Measurements from ENCODE around the gene C22orf31. TPM values are rescaled to one million over a fixed set of nuclear protein-coding genes. Genes with fewer than 3 reads are reported as not detected.

The C22orf31 gene
- polyA plus RNA-seq (2011; rRNA removed) (not detected in 2 replicates), polyA minus RNA-seq (2011; rRNA and poly(A)+ RNA removed) (not detected in 2 replicates)

GRCh38 chr22:29061773-29062172 lies at the start of gene C22orf31:
C22orf31 (minus strand) TSS chr22:29061831; CDS start chr22:29061792, 39 bp downstream.
- CTCF ChIA-PET, result interaction anchor here (0.6 to 1.9 kb wide), 4 partner anchors 14 to 184 kb away, joined by 3 to 5 read pairs (median 4); no protein-coding TSS in a partner anchor
- DNase-seq (ENCODE audit: low read depth), result no peak
- POLR2A ChIA-PET, result no interaction called here
- Histone ChIP-seq H3K4me3 (ENCODE audit: low read depth, low read length) (no peak within 1 kb of the TSS), H3K27me3 (ENCODE audit: control insufficient read depth, insufficient read depth, low read length) (peaks cover 9% of the 10 kb centered on the region; the same call in 1 of the 2 replicates), H3K36me3 (ENCODE audit: control insufficient read depth, insufficient read depth, low read length) (no peaks in the 10 kb centered on the region)
- TF ChIP-seq, protein P1, sequence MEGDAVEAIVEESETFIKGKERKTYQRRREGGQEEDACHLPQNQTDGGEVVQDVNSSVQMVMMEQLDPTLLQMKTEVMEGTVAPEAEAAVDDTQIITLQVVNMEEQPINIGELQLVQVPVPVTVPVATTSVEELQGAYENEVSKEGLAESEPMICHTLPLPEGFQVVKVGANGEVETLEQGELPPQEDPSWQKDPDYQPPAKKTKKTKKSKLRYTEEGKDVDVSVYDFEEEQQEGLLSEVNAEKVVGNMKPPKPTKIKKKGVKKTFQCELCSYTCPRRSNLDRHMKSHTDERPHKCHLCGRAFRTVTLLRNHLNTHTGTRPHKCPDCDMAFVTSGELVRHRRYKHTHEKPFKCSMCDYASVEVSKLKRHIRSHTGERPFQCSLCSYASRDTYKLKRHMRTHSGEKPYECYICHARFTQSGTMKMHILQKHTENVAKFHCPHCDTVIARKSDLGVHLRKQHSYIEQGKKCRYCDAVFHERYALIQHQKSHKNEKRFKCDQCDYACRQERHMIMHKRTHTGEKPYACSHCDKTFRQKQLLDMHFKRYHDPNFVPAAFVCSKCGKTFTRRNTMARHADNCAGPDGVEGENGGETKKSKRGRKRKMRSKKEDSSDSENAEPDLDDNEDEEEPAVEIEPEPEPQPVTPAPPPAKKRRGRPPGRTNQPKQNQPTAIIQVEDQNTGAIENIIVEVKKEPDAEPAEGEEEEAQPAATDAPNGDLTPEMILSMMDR (IDR thresholded peaks at IDR 0.05; ENCODE audit: insufficient read depth, low read depth, low read length), result no peak

DNA sequence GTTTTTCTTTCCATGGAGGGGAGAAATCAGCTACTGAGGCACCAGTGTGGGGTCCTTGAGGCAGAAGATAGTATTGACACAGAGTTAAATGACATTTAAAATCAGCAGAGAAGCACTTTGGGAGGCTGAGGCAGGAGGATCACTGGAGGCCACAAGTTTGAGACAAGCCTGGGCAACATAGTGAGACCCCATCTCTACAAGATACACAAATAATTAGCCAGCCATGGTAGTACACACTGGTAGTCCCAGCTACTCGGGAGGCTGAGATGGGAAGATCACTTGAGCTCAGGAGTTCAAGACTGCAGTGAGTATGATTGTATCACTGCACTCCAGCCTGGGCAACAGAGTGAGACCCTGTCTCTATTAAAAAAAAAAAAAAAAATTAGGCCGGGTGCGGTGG lies 49.3 kb upstream of the C22orf31 start:
- no peak for DNase-seq (ENCODE audit: low read depth)
- H3K36me3 ChIP-seq (ENCODE audit: control insufficient read depth, insufficient read depth, low read length), result no peaks in the 10 kb centered on the region
- ChIA-PET CTCF (interaction anchor here (1.1 to 1.3 kb wide), 2 partner anchors 10 to 256 kb away, joined by 3 to 4 read pairs; no protein-coding TSS in a partner anchor), POLR2A (no interaction called here)
- peaks cover 2% of the 10 kb centered on the region; the same call in 1 of the 2 replicates for H3K27me3 ChIP-seq (ENCODE audit: control insufficient read depth, insufficient read depth, low read length)
- no peak overlapping the region for H3K4me3 ChIP-seq (ENCODE audit: low read depth, low read length)
- TF ChIP-seq, protein P1 (IDR thresholded peaks at IDR 0.05; ENCODE audit: insufficient read depth, low read depth, low read length), result no peak

- H3K4me3 ChIP-seq (ENCODE audit: low read depth, low read length), result no peak overlapping the region
- H3K27me3 ChIP-seq (ENCODE audit: control insufficient read depth, insufficient read depth, low read length), result no peaks in the 10 kb centered on the region
- ChIA-PET CTCF (interaction anchor here (1.2 to 1.3 kb wide), 2 partner anchors 8 to 44 kb away, joined by 4 read pairs; no protein-coding TSS in a partner anchor), POLR2A (no interaction called here)
- TF ChIP-seq, protein P1 (IDR thresholded peaks at IDR 0.05; ENCODE audit: insufficient read depth, low read depth, low read length), result no peak
- H3K36me3 ChIP-seq (ENCODE audit: control insufficient read depth, insufficient read depth, low read length), result no peaks in the 10 kb centered on the region
- DNase-seq (ENCODE audit: low read depth), result no peak
Observed at GRCh38 chr22:29109822-29110221, 48.2 kb upstream of the C22orf31 start.

DNA sequence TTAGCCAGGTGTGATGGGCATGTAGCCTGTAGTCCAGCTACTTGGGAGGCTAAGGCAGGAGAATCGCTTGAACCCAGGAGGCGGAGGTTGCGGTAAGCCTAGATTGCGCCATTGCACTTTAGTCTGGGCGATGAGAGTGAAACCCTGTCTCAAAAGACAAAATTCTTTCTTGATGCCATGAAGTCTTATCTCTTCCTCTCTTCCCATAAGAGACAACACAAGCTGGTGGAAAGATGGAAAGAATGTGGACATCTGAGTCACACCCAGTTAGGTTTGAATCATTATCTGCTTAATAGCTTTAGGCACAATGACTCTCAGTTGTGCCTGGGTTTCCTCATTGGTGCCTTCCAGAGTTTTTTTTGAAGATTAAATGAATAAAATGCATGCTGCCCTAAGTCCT lies 46.5 kb upstream of the C22orf31 start:
- DNase-seq (ENCODE audit: low read depth), result no peak
- Histone ChIP-seq H3K4me3 (ENCODE audit: low read depth, low read length) (no peak overlapping the region), H3K27me3 (ENCODE audit: control insufficient read depth, insufficient read depth, low read length) (no peaks in the 10 kb centered on the region), H3K36me3 (ENCODE audit: control insufficient read depth, insufficient read depth, low read length) (no peaks in the 10 kb centered on the region)
- ChIA-PET POLR2A (interaction anchor here (0.6 kb wide), 1 partner anchor 14 kb away, joined by 3 read pairs; no protein-coding TSS in a partner anchor), CTCF (interaction anchor here (1.2 kb wide), 1 partner anchor 11 kb away, joined by 3 read pairs; no protein-coding TSS in a partner anchor)
- TF ChIP-seq, protein P1 (IDR thresholded peaks at IDR 0.05; ENCODE audit: insufficient read depth, low read depth, low read length), result no peak

DNA sequence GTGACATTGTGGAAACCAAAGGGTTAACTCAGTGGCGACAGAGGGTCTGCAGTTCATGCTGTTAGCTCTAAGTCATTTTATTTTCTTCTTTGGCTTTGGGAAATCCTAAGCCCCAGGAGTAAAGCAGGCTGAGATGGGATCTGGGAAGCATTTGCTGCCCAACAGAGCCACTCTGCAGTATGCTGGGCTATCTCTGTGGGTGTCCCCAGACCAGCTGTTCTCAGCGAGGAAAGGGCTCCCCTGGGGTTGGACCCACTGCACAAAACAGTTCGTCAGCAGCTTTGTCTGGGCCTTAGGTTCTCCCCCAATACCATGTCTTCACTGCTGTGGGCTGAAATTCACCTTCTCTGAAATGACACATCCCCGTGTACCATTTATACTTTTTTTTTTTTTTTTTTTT lies 45.2 kb upstream of the C22orf31 start:
- Histone ChIP-seq H3K27me3 (ENCODE audit: control insufficient read depth, insufficient read depth, low read length) (no peaks in the 10 kb centered on the region), H3K36me3 (ENCODE audit: control insufficient read depth, insufficient read depth, low read length) (no peaks in the 10 kb centered on the region), H3K4me3 (ENCODE audit: low read depth, low read length) (no peak overlapping the region)
- POLR2A ChIA-PET, result no interaction called here
- TF ChIP-seq, protein P1 (IDR thresholded peaks at IDR 0.05; ENCODE audit: insufficient read depth, low read depth, low read length), result no peak
- CTCF ChIA-PET, result interaction anchor here (1.0 to 1.7 kb wide), 4 partner anchors 9 to 251 kb away, joined by 3 to 5 read pairs (median 3); no protein-coding TSS in a partner anchor
- DNase-seq (ENCODE audit: low read depth), result no peak
